Cardiac fibroblast (primary cell): Measurements from ENCODE around the gene GPS2.

Experiments
- DNase-seq, 2 donors: peaks; one replicate each; pipeline versions ENCODE4 v3.0.0 to v3.0.0-alpha.2; 2010; ENCODE audit warnings: low read depth in 2 of 2
- H3K4me3 ChIP-seq, 2 donors: replicated peaks in 1 of 2; 1 replicate in 1 of 2; 2 replicates in 1 of 2; pipeline ENCODE4 v1.5.1; 2011; ENCODE audit warnings: low read depth in 2 of 2, low read length in 2 of 2, mild to moderate bottlenecking in 2 of 2, moderate library complexity in 1 of 2
- CTCF ChIP-seq: IDR thresholded peaks from one replicate; pipeline ENCODE4 v1.5.1; 2011; ENCODE audit warnings: low read depth, mild to moderate bottlenecking, low read length, inconsistent platforms

GPS2 gene

GRCh38 chr17:7355573-7355972, 40.4 kb upstream of the GPS2 start:
- no peak overlapping the region for H3K4me3 ChIP-seq
- TF ChIP-seq CTCF: no peak

GRCh38 chr17:7355053-7355452, 39.9 kb upstream of the GPS2 start, which contains the start of gene TMEM95:
Gene TMEM95, plus strand, starts transcription at chr17:7355156. Its CDS starts 49 bp downstream, at chr17:7355205.
- H3K4me3 ChIP-seq: peak within 1 kb of the TSS in 1 of 2 donors; percentile 94
- TF ChIP-seq CTCF: no peak
- peak in 1 of 2 donors; percentile 44 for DNase-seq

More at GRCh38 chr17:7355573-7355972, 40.4 kb upstream of the GPS2 start:
- DNase-seq: no peak

- TF ChIP-seq CTCF: no peak
- peak; percentile 46 to 71 for DNase-seq
- peak overlapping the region in 1 of 2 donors; percentile 94 for H3K4me3 ChIP-seq
These were observed 39.2 kb upstream of the GPS2 start for GRCh38 chr17:7354262-7354843.

- no peak for TF ChIP-seq CTCF
- peak overlapping the region; percentile 88 to 94 for H3K4me3 ChIP-seq
- DNase-seq: no peak
These were observed 37.9 kb upstream of the GPS2 start for GRCh38 chr17:7352910-7353635.

- no peak for DNase-seq
- no peak for TF ChIP-seq CTCF
- peak overlapping the region; percentile 88 to 94 for H3K4me3 ChIP-seq
These were observed 37.3 kb upstream of the GPS2 start for GRCh38 chr17:7352503-7352889.

- peak; percentile 92 to 95 for DNase-seq
- H3K4me3 ChIP-seq: peak within 1 kb of the TSS; percentile 88 to 94
- TF ChIP-seq CTCF: peak; percentile 58
These were observed 36.7 kb upstream of the GPS2 start, which contains the start of gene KCTD11 for GRCh38 chr17:7351665-7352502. Gene KCTD11, plus strand, starts transcription at chr17:7352162.
